BLaER1 treated with 17β-estradiol and CSF1 and Interleukin-3, amounts not matched to agents 10 nM and 100 nM (cell line): ENCODE measurements around the gene ALDH18A1.

Experiments used
- H3K27ac ChIP-seq, 11 experiments: shearing (Covaris generic); formaldehyde crosslinking; 2 replicates each; pipeline ENCODE4 v1.8.1; 2022
- H3K27me3 ChIP-seq, 11 experiments: shearing (Covaris generic); formaldehyde crosslinking; 2 replicates each; pipeline ENCODE4 v1.8.1; 2022
- H3K36me3 ChIP-seq, 11 experiments: shearing (Covaris generic); formaldehyde crosslinking; 2 replicates each; pipeline ENCODE4 v1.8.1; 2022
- H3K4me1 ChIP-seq, 10 experiments: shearing (Covaris generic); formaldehyde crosslinking; 2 replicates each; pipeline ENCODE4 v1.8.1; 2022
- H3K4me2 ChIP-seq, 11 experiments: shearing (Covaris generic); formaldehyde crosslinking; 2 replicates each; pipeline ENCODE4 v1.8.1; 2022
- H3K4me3 ChIP-seq, 10 experiments: shearing (Covaris generic); formaldehyde crosslinking; 2 replicates each; pipeline ENCODE4 v1.8.1; 2022
- H3K9ac ChIP-seq, 11 experiments: shearing (Covaris generic); formaldehyde crosslinking; 2 replicates each; pipeline ENCODE4 v1.8.1; 2022
- H3K9me3 ChIP-seq, 11 experiments: shearing (Covaris generic); formaldehyde crosslinking; replicated peaks in 1 of 11; 2 replicates each; pipeline ENCODE4 v1.8.1; 2022
- H4K20me1 ChIP-seq, 11 experiments: shearing (Covaris generic); formaldehyde crosslinking; 2 replicates each; pipeline ENCODE4 v1.8.1; 2022
- Cebpa-rat ChIP-seq, 11 experiments: shearing (Covaris generic); IDR thresholded peaks; 2 replicates each; pipeline ENCODE4 v1.8.1; 2022

Gene ALDH18A1

DNA sequence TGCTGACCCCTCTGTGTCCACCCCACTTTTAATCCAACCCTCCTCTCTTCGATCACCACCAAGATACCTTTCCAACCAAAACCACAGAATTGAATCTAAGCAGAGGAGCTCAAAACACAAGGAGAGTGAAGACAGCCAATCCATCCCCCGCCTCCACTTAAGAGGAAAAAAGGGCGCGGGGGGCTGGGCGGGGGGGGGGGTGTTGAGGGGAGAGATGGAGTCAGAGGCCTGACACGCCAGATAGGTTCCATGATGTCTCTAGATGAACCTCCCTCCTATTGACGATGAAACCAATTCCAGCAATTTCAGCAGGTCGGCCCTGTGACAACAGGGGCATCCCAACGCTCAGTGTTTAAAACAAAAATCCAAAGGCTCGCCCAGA, 96.6 kb downstream of the ALDH18A1 start:
- Histone ChIP-seq H3K36me3 (no peaks in the 10 kb centered on the region), H3K4me3 (peak overlapping the region in 9 of 10 experiments; percentile 69 to 87 (median 81); a peak in 14 of 20 replicates), H3K27me3 (peaks cover 16 to 27% (median 22%) of the 10 kb centered on the region in 11 experiments), H3K4me1 (peaks cover 0 to 47% (median 31%) of the 10 kb centered on the region in 10 experiments; a peak in 14 of 20 replicates), H3K27ac (no peak overlapping the region), H3K9me3 (no peaks in the 10 kb centered on the region), H3K4me2 (peak overlapping the region; percentile 89 to 100 (median 99); a peak in 21 of 22 replicates), H3K9ac (peak overlapping the region in 1 of 11 experiments; percentile 81; a peak in 2 of 22 replicates), H4K20me1 (no peaks in the 10 kb centered on the region; a peak in 1 of 22 replicates)
- no peak for TF ChIP-seq Cebpa-rat (IDR thresholded peaks at IDR 0.05)

GRCh38 chr10:95559471-95559870, 97.0 kb downstream of the ALDH18A1 start:
- H3K4me2 ChIP-seq: peak overlapping the region in 7 of 11 experiments; percentile 27 to 99 (median 47); a peak in 13 of 22 replicates
- H3K9me3 ChIP-seq: no peaks in the 10 kb centered on the region
- peaks cover 16 to 27% (median 22%) of the 10 kb centered on the region in 11 experiments for H3K27me3 ChIP-seq
- H3K9ac ChIP-seq: no peak overlapping the region
- no peak overlapping the region for H3K4me3 ChIP-seq
- H3K36me3 ChIP-seq: no peaks in the 10 kb centered on the region
- no peak for TF ChIP-seq Cebpa-rat (IDR thresholded peaks at IDR 0.05)
- H3K27ac ChIP-seq: no peak overlapping the region
- peaks cover 0 to 48% (median 31%) of the 10 kb centered on the region in 10 experiments; a peak in 14 of 20 replicates for H3K4me1 ChIP-seq
- H4K20me1 ChIP-seq: no peaks in the 10 kb centered on the region; a peak in 1 of 22 replicates

DNA sequence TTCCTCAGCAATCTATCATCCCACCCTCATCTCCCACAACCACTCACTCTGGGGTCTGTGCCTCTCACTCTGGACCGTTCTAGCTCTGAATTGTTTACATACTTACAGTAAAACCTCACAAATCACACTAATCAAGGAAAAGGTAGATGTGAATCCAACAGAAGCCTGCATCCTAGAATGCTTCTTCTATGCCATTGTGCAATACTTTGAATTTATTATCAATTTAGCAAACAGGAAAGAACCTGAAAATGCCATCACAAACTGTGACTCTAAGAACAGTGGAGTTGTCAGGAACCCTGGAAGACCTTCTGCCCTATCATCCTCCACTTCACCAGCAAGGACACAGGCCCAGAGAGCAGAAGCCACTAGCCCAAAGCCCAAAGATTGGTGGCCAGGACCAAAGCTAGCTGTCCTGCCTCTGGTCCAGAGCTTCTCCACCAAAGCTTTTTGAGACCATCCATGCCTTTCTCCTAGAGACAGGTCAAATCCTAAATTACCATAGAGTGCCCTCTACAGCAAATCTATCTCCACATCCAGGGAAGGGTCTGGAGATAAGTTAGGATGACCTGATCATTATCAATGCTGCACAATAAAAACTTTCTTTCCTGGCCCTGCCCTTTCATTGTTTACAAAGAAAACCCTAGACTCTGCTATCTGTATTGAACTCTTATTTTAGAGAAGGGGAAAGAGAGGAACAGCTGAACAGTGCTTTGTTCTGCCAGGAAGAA, 97.8 kb downstream of the ALDH18A1 start:
- no peak overlapping the region for H3K27ac ChIP-seq
- H3K4me2 ChIP-seq: peak overlapping the region in 6 of 11 experiments; percentile 27 to 99 (median 48); a peak in 9 of 22 replicates
- peaks cover 0 to 48% (median 31%) of the 10 kb centered on the region in 10 experiments; a peak in 14 of 20 replicates for H3K4me1 ChIP-seq
- H3K9me3 ChIP-seq: no peaks in the 10 kb centered on the region
- H3K27me3 ChIP-seq: peaks cover 16 to 27% (median 22%) of the 10 kb centered on the region in 11 experiments
- no peaks in the 10 kb centered on the region; a peak in 1 of 22 replicates for H4K20me1 ChIP-seq
- TF ChIP-seq Cebpa-rat (IDR thresholded peaks at IDR 0.05): peak in 4 of 11 experiments; percentile 16 to 76 (median 32); a peak in 3 of 22 replicates
- no peak overlapping the region for H3K9ac ChIP-seq
- H3K36me3 ChIP-seq: no peaks in the 10 kb centered on the region
- H3K4me3 ChIP-seq: no peak overlapping the region

- Histone ChIP-seq H4K20me1 (no peaks in the 10 kb centered on the region; a peak in 1 of 22 replicates), H3K9ac (no peak overlapping the region), H3K36me3 (no peaks in the 10 kb centered on the region), H3K27me3 (peaks cover 16 to 27% (median 22%) of the 10 kb centered on the region in 11 experiments), H3K9me3 (peaks cover 0 to 5% (median 0%) of the 10 kb centered on the region in 11 experiments; a peak in 2 of 22 replicates), H3K4me1 (peaks cover 0 to 48% (median 31%) of the 10 kb centered on the region in 10 experiments; a peak in 14 of 20 replicates), H3K4me3 (no peak overlapping the region), H3K27ac (no peak overlapping the region), H3K4me2 (peak overlapping the region in 5 of 11 experiments; percentile 60 to 99 (median 77); a peak in 10 of 22 replicates)
- TF ChIP-seq Cebpa-rat (IDR thresholded peaks at IDR 0.05): no peak
Observed at GRCh38 chr10:95556994-95557767, 99.3 kb downstream of the ALDH18A1 start.
